Liver (tissue), 9 donors: ENCODE data around the gene CCM2L. TPM values are rescaled to one million over a fixed set of nuclear protein-coding genes. Genes with fewer than 3 reads are reported as not detected.

Experiments
- DNase-seq: peaks from one replicate; pipeline ENCODE4 v3.0.0-alpha.2; 2017; ENCODE audit warnings: low spot score
- H3K27ac ChIP-seq, 2 donors: one replicate each; pipeline ENCODE4 v1.7.0; 2013; ENCODE audit warnings: inconsistent platforms in 2 of 2, low read length in 2 of 2, control low read depth in 1 of 2, low read depth in 1 of 2, mild to moderate bottlenecking in 1 of 2
- H3K27me3 ChIP-seq, 4 donors: one replicate each; pipeline versions ENCODE4 v1.6.1 to v1.7.0; 2013; ENCODE audit warnings: low read length in 3 of 4, inconsistent platforms in 1 of 4, mild to moderate bottlenecking in 1 of 4, moderate library complexity in 1 of 4; ENCODE audit not compliant: control insufficient read depth in 4 of 4, insufficient read depth in 4 of 4
- H3K36me3 ChIP-seq, 4 donors: one replicate each; pipeline versions ENCODE4 v1.6.1 to v1.7.0; 2013; ENCODE audit warnings: low read length in 3 of 4, mild to moderate bottlenecking in 3 of 4, low read depth in 1 of 4, moderate library complexity in 1 of 4; ENCODE audit not compliant: control insufficient read depth in 4 of 4, insufficient read depth in 3 of 4
- H3K4me1 ChIP-seq, 4 donors: one replicate each; pipeline versions ENCODE4 v1.6.1 to v1.7.0; 2013; ENCODE audit warnings: low read length in 3 of 4, mild to moderate bottlenecking in 3 of 4, moderate library complexity in 1 of 4; ENCODE audit not compliant: control insufficient read depth in 4 of 4, insufficient read depth in 4 of 4
- H3K4me3 ChIP-seq, 3 donors: one replicate each; pipeline versions ENCODE4 v1.6.1 to v1.7.0; 2013; ENCODE audit warnings: low read length in 3 of 3, control low read depth in 1 of 3, low read depth in 1 of 3, mild to moderate bottlenecking in 1 of 3
- H3K9ac ChIP-seq, 2 donors: one replicate each; pipeline ENCODE4 v1.7.0; 2013; ENCODE audit warnings: low read length in 2 of 2, mild to moderate bottlenecking in 2 of 2, moderate library complexity in 2 of 2, control low read depth in 1 of 2, low read depth in 1 of 2
- H3K9me3 ChIP-seq, 4 donors: one replicate each; pipeline versions ENCODE4 v1.6.1 to v1.7.0; 2013; ENCODE audit warnings: low read length in 3 of 4; ENCODE audit not compliant: control insufficient read depth in 4 of 4
- ATF3 ChIP-seq: IDR thresholded peaks from 2 replicates; pipeline ENCODE4 v1.6.1; 2016; ENCODE audit warnings: antibody characterized with exemption
- CTCF ChIP-seq: fragments of 150-350 bp; IDR thresholded peaks from 2 replicates; pipeline ENCODE4 v1.5.1; 2017; ENCODE audit warnings: improper control_type of control experiment, low read depth, low read length; ENCODE audit not compliant: missing input control
- EGR1 ChIP-seq, 2 donors: IDR thresholded peaks; 2 replicates each; pipeline ENCODE4 v1.6.1; 2016 to 2018; ENCODE audit warnings: antibody characterized with exemption in 2 of 2, low read depth in 2 of 2
- FOXA1 ChIP-seq: IDR thresholded peaks from 2 replicates; pipeline ENCODE4 v1.6.1; 2016; ENCODE audit warnings: antibody characterized with exemption
- FOXA2 ChIP-seq: IDR thresholded peaks from 2 replicates; pipeline ENCODE4 v1.6.1; 2016; ENCODE audit warnings: antibody characterized with exemption
- GABPA ChIP-seq, 2 donors: IDR thresholded peaks in 1 of 2; conservative IDR thresholded peaks in 1 of 2; 2 replicates each; pipeline ENCODE4 v1.6.1; 2016; ENCODE audit warnings: antibody characterized with exemption in 2 of 2, mild to moderate bottlenecking in 1 of 2, moderate library complexity in 1 of 2
- HNF4A ChIP-seq, 2 donors: conservative IDR thresholded peaks; 2 replicates each; pipeline ENCODE4 v1.6.1; 2016; ENCODE audit warnings: antibody characterized with exemption in 2 of 2, mild to moderate bottlenecking in 2 of 2
- HNF4G ChIP-seq: IDR thresholded peaks from 2 replicates; pipeline ENCODE4 v1.6.1; 2016; ENCODE audit warnings: antibody characterized with exemption
- JUND ChIP-seq, 2 donors: IDR thresholded peaks; 2 replicates each; pipeline ENCODE4 v1.6.1; 2016; ENCODE audit warnings: antibody characterized with exemption in 2 of 2
- MAX ChIP-seq: IDR thresholded peaks from 2 replicates; pipeline ENCODE4 v1.6.1; 2016; ENCODE audit warnings: antibody characterized with exemption
- NR2F2 ChIP-seq: IDR thresholded peaks from 2 replicates; pipeline ENCODE4 v1.6.1; 2016; ENCODE audit warnings: antibody characterized with exemption
- RAD21 ChIP-seq, 2 donors: IDR thresholded peaks; 2 replicates each; pipeline ENCODE4 v1.6.1; 2016; ENCODE audit warnings: antibody characterized with exemption in 2 of 2, mild to moderate bottlenecking in 2 of 2
- REST ChIP-seq: IDR thresholded peaks from 2 replicates; pipeline ENCODE4 v1.6.1; 2016; ENCODE audit warnings: antibody characterized with exemption, mild to moderate bottlenecking
- RXRA ChIP-seq, 2 donors: IDR thresholded peaks; 2 replicates each; pipeline ENCODE4 v1.6.1; 2017 to 2018; ENCODE audit warnings: antibody characterized with exemption in 2 of 2, mild to moderate bottlenecking in 1 of 2
- SP1 ChIP-seq: IDR thresholded peaks from 2 replicates; pipeline ENCODE4 v1.6.1; 2018; ENCODE audit warnings: antibody characterized with exemption, mild to moderate bottlenecking
- TAF1 ChIP-seq: conservative IDR thresholded peaks from 2 replicates; pipeline ENCODE4 v1.6.1; 2016; ENCODE audit warnings: antibody characterized with exemption, mild to moderate bottlenecking
- YY1 ChIP-seq: IDR thresholded peaks from 2 replicates; pipeline ENCODE4 v1.6.1; 2016; ENCODE audit warnings: antibody characterized with exemption, mild to moderate bottlenecking
- ZBTB33 ChIP-seq: IDR thresholded peaks from 2 replicates; pipeline ENCODE4 v1.6.1; 2016; ENCODE audit warnings: antibody characterized with exemption
- WGBS: extraction: QIAGEN DNeasy Blood & Tissue Kit; methylation state at CpG from one replicate; pipeline ENCODE4 v1.1.7; 2013; 5-methylcytosine and 5-hydroxymethylcytosine counted together
- polyA plus RNA-seq, 2 donors: library from polyadenylated mRNA; stranded (reverse) in 1 of 2; unstranded in 1 of 2; fragments of 200-250 nt in 1 of 2; fragments of >200 nt in 1 of 2; fragmentation: Nextera tagmentation in 1 of 2; extraction: Ambion mirVana in 1 of 2; gene quantifications; one replicate each; pipeline versions ENCODE4 v1.2.1 to v1.2.3, GENCODE V29; 2013 to 2015
- total RNA-seq, 2 donors: library from RNA; depleted of rRNA; stranded (reverse); fragments of >200 nt; gene quantifications; one replicate each; pipeline ENCODE4 v1.2.3, GENCODE V29; 2014
- donor health status: healthy.
- donor health status: healthy.
- donor health status: healthy.
- donor health status: healthy.
- donor health status: healthy.

Gene CCM2L
- total and polyA plus RNA-seq, 4 donors = 0.31 to 2.1 (median 1.2) TPM

- TF ChIP-seq ZBTB33 = no peak
- no peak for TF ChIP-seq JUND (IDR thresholded peaks at IDR 0.05)
- no peak for TF ChIP-seq YY1
- TF ChIP-seq SP1 = no peak
- no peak for TF ChIP-seq NR2F2
- TF ChIP-seq EGR1 (IDR thresholded peaks at IDR 0.05; ENCODE audit: low read depth in 2 of 2) = no peak
- TF ChIP-seq FOXA1 = no peak
- no peak for TF ChIP-seq RAD21 (IDR thresholded peaks at IDR 0.05)
- TF ChIP-seq CTCF = no peak
- TF ChIP-seq FOXA2 = no peak
- no peak for TF ChIP-seq RXRA (IDR thresholded peaks at IDR 0.05)
- no peak for TF ChIP-seq TAF1
- no peak for TF ChIP-seq REST
- no peak for TF ChIP-seq MAX
- TF ChIP-seq GABPA (IDR thresholded peaks at IDR 0.05 in 1 of 2, conservative IDR thresholded peaks at IDR 0.05 in 1 of 2) = no peak
- no peak for TF ChIP-seq HNF4G
- TF ChIP-seq ATF3 = no peak
- no peak for TF ChIP-seq HNF4A (conservative IDR thresholded peaks at IDR 0.05)
- WGBS = 83% methylated on average over 2 of the region's 2 CpGs
- Histone ChIP-seq H3K4me3 (no peak overlapping the region), H3K36me3 (no peaks in the 10 kb centered on the region), H3K9ac (no peak overlapping the region), H3K27ac (no peak overlapping the region), H3K4me1 (no peaks in the 10 kb centered on the region), H3K9me3 (peaks cover 0 to 2% (median 0%) of the 10 kb centered on the region in 4 donors), H3K27me3 (peaks cover 0 to 4% (median 2%) of the 10 kb centered on the region in 4 donors)
- no peak for DNase-seq
Observed at GRCh38 chr20:31975874-31976273, 34.4 kb upstream of the CCM2L start.
